Measurements from ENCODE around the gene UBC.
"Not testable (repeated sequence)": the region's sequence is repeated elsewhere in the genome, so short reads cannot be mapped to it uniquely, and the experiment has no call there.

UBC gene

GRCh38 chr12:124913474-124914391, 717 bp downstream of the UBC start:
- in situ Hi-C loops (cut with HindIII; ENCODE audit: low pct_ligation_motif_present, low sequenced_read_pairs) = no loop called here
- Histone ChIP-seq H3K27me3 (replicated peaks) (no peaks in the 10 kb centered on the region), H3K4me3 (ENCODE audit: low read depth, low read length) (peak overlapping the region; percentile 100), H3K27ac (peak overlapping the region; percentile 100), H3K36me3 (replicated peaks) (peaks cover 27% of the 10 kb centered on the region)
- TF ChIP-seq CTCF (IDR thresholded peaks at IDR 0.05; ENCODE audit: low read depth, low read length, missing control alignments) = peak; percentile 73
- DNase-seq = peak; percentile 76

- H3K27me3 ChIP-seq (replicated peaks); DNase-seq; in situ Hi-C loops (cut with HindIII; ENCODE audit: low pct_ligation_motif_present, low sequenced_read_pairs); H3K27ac ChIP-seq: not testable (repeated sequence)
- H3K36me3 ChIP-seq (replicated peaks) = peaks cover 27% of the 10 kb centered on the region
- H3K4me3 ChIP-seq (ENCODE audit: low read depth, low read length) = peak overlapping the region; percentile 100
These were observed 1.7 kb downstream of the UBC start for GRCh38 chr12:124912529-124913287.

DNA sequence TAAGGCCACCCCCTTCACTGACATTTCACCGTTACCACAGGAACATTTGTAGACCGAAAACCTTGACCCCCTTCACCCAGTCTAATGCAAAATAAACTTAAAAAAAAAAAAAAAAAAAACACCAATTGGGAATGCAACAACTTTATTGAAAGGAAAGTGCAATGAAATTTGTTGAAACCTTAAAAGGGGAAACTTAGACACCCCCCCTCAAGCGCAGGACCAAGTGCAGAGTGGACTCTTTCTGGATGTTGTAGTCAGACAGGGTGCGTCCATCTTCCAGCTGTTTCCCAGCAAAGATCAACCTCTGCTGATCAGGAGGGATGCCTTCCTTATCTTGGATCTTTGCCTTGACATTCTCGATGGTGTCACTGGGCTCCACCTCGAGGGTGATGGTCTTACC, 2.9 kb downstream of the UBC start:
- in situ Hi-C loops (cut with HindIII; ENCODE audit: low pct_ligation_motif_present, low sequenced_read_pairs) = not testable (repeated sequence)
- peak overlapping the region; percentile 43 for H3K4me3 ChIP-seq (ENCODE audit: low read depth, low read length)

DNA sequence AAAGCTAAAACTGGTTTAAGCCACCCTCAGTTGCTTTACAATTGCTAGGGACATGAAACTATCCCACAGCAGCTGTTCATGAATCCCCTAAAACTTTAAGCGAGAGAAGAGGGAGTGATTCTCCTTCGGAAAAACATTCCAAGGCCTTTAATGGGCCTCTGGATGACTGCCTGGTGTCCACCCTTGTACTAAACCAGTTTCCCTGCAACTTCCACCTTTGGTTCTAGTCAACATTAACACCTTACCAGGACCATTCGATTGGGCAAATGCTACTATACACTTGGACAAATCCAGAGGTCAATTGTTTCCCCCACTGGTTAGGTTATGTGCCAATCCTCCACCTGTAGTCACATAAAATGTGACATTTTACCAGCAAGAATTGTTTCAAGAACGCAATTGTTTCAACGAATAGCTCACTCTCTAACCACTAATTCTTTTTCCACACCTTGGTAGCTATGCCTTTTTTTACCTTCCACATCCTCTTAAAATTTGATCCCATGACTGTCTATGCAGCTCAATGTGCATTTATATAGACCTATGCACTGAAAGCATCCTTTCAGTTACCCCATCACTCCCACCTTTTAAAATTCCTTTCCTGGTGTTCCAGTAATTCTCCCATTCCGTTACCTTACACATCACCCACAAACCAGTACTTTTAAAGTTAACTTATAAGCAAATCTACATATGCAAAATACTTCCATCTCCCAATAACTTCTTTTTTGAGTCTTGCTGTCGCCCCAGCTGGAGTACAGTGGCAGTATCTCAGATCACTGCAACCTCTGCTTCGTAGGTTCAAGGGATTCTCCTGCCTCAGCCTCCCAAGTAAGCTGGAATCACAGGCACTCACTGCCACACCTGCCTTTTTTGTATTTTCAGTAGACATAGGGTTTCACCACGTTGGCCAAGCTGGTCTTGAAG, 3.6 kb downstream of the UBC start:
- Histone ChIP-seq H3K4me3 (ENCODE audit: low read depth, low read length) (peak overlapping the region; percentile 43), H3K27me3 (replicated peaks) (no peaks in the 10 kb centered on the region), H3K27ac (no peak overlapping the region), H3K36me3 (replicated peaks) (peaks cover 27% of the 10 kb centered on the region)
- TF ChIP-seq CTCF (IDR thresholded peaks at IDR 0.05; ENCODE audit: low read depth, low read length, missing control alignments) = no peak
- in situ Hi-C loops (cut with HindIII; ENCODE audit: low pct_ligation_motif_present, low sequenced_read_pairs) = no loop called here
- DNase-seq = no peak

More for the DNA sequence above, 2.9 kb downstream of the UBC start:
- H3K36me3 ChIP-seq (replicated peaks) = peaks cover 27% of the 10 kb centered on the region
- H3K27ac ChIP-seq; DNase-seq; H3K27me3 ChIP-seq (replicated peaks): not testable (repeated sequence)

- TF ChIP-seq CTCF (IDR thresholded peaks at IDR 0.05; ENCODE audit: low read depth, low read length, missing control alignments) = no peak
- peaks cover 27% of the 10 kb centered on the region for H3K36me3 ChIP-seq (replicated peaks)
- in situ Hi-C loops (cut with HindIII; ENCODE audit: low pct_ligation_motif_present, low sequenced_read_pairs) = no loop called here
- no peak overlapping the region for H3K4me3 ChIP-seq (ENCODE audit: low read depth, low read length)
- no peak overlapping the region for H3K27ac ChIP-seq
- no peaks in the 10 kb centered on the region for H3K27me3 ChIP-seq (replicated peaks)
- DNase-seq = no peak
These were observed 4.5 kb downstream of the UBC start for GRCh38 chr12:124909831-124910560.

Data from brain microvascular endothelial cell (primary cell).